Upper lobe of left lung (tissue), 6 donors: Measurements from ENCODE around the gene LRRC3. TPM values are rescaled to one million over a fixed set of nuclear protein-coding genes. Genes with fewer than 3 reads are reported as not detected.
"Not testable (repeated sequence)": the region's sequence is repeated elsewhere in the genome, so short reads cannot be mapped to it uniquely, and the experiment has no call there.

ENCODE experiments used
- ATAC-seq, 2 donors: fragments of 200-7000 bp; cut with Tn5 transposase; one replicate each; pipeline ENCODE4 v1.9.1; 2022; ENCODE audit warnings: mild to moderate bottlenecking in 2 of 2, moderate library complexity in 2 of 2; ENCODE audit not compliant: low FRiP score in 2 of 2
- DNase-seq, 2 donors: peaks; one replicate each; pipeline ENCODE4 v3.0.0-alpha.2; 2019 to 2020
- H3K27ac ChIP-seq, 4 donors: fragments of 200-600 bp; sonication (generic); one replicate each; pipeline ENCODE4 v1.5.1; 2016 to 2019
- H3K27me3 ChIP-seq, 4 donors: fragments of 200-600 bp; sonication (generic); one replicate each; pipeline ENCODE4 v1.5.1; 2017 to 2019
- H3K36me3 ChIP-seq, 4 donors: fragments of 200-600 bp; sonication (generic); one replicate each; pipeline ENCODE4 v1.5.1; 2016 to 2019
- H3K4me1 ChIP-seq, 4 donors: fragments of 200-600 bp; sonication (generic); one replicate each; pipeline ENCODE4 v1.5.1; 2018 to 2019
- H3K4me3 ChIP-seq, 4 donors: fragments of 200-600 bp; sonication (generic); one replicate each; pipeline ENCODE4 v1.5.1; 2017 to 2019; ENCODE audit warnings: mild to moderate bottlenecking in 2 of 4, moderate library complexity in 1 of 4
- H3K9me3 ChIP-seq, 4 donors: fragments of 200-600 bp; sonication (generic); one replicate each; pipeline ENCODE4 v1.5.1; 2018 to 2019
- CTCF ChIP-seq, 6 experiments: fragments of 450-650 bp in 4 of 6; fragments of 200-600 bp in 2 of 6; sonication (generic) in 2 of 6; IDR thresholded peaks; one replicate each; pipeline ENCODE4 v1.5.1; 2016 to 2019; ENCODE audit warnings: antibody characterized with exemption in 6 of 6
- EP300 ChIP-seq, 4 donors: sonication (generic); formaldehyde crosslinking; IDR thresholded peaks; one replicate each; pipeline ENCODE4 v1.5.1; 2017; ENCODE audit warnings: antibody characterized with exemption in 4 of 4, control low read depth in 2 of 4
- POLR2A ChIP-seq, 4 donors: fragments of 450-650 bp; IDR thresholded peaks; one replicate each; pipeline ENCODE4 v1.5.1; 2016 to 2017; ENCODE audit warnings: antibody characterized with exemption in 4 of 4, mild to moderate bottlenecking in 2 of 4
- POLR2AphosphoS5 ChIP-seq, 2 donors: sonication (generic); formaldehyde crosslinking; IDR thresholded peaks; one replicate each; pipeline ENCODE4 v1.5.1; 2017; ENCODE audit warnings: antibody characterized with exemption in 2 of 2
- WGBS, 2 donors: methylation state at CpG; one replicate each; pipeline ENCODE4 v1.1.5; 2017 to 2018; 5-methylcytosine and 5-hydroxymethylcytosine counted together
- total RNA-seq, 6 donors: library from RNA; depleted of rRNA in 4 of 6; stranded (reverse); fragments of >200 nt in 4 of 6; gene quantifications; one replicate each; pipeline versions ENCODE4 v1.1.0 to v1.2.1, GENCODE V29; 2016 to 2021
- donor health status: DM: no; HTN: no; CAD: no; lungs with moderate emphysema.
- donor health status: DM: no; HTN: yes; CAD: no; lungs with severe emphysema.

LRRC3 gene
- total RNA-seq, 6 donors from 2014 or later, result 3.1 to 11.5 (median 4.6) TPM

- H3K36me3 ChIP-seq, result peaks cover 0 to 15% (median 1%) of the 10 kb centered on the region in 4 donors
- WGBS, 2 donors, result 50 to 70% methylated on average over 2 to 8 of the region's 8 CpGs
- H3K4me3 ChIP-seq, result no peak overlapping the region
Observed at GRCh38 chr21:44416193-44416592, 39.1 kb upstream of the LRRC3 start.

GRCh38 chr21:44417621-44418107, 37.6 kb upstream of the LRRC3 start:
- not testable (repeated sequence) for H3K4me1 ChIP-seq, H3K27me3 ChIP-seq, H3K9me3 ChIP-seq, ATAC-seq, H3K27ac ChIP-seq, H3K4me3 ChIP-seq
- H3K36me3 ChIP-seq, result peaks cover 0 to 15% (median 1%) of the 10 kb centered on the region in 4 donors
- peak; percentile 16 to 49 for DNase-seq
- 90% methylated on average over 20 of the region's 21 CpGs; no CpG with 5 or more reads in 1 of the 2 donors for WGBS, 2 donors

More at GRCh38 chr21:44416193-44416592, 39.1 kb upstream of the LRRC3 start:
- DNase-seq (no peak), ATAC-seq (no peak)
- H3K27me3 ChIP-seq, result no peaks in the 10 kb centered on the region
- TF ChIP-seq CTCF (IDR thresholded peaks at IDR 0.05) (no peak), POLR2AphosphoS5 (IDR thresholded peaks at IDR 0.05) (no peak), POLR2A (IDR thresholded peaks at IDR 0.05) (no peak)
- no peaks in the 10 kb centered on the region for H3K9me3 ChIP-seq
- no peaks in the 10 kb centered on the region for H3K4me1 ChIP-seq
- H3K27ac ChIP-seq, result no peak overlapping the region

GRCh38 chr21:44418108-44418875, 37.0 kb upstream of the LRRC3 start:
- TF ChIP-seq EP300 (IDR thresholded peaks at IDR 0.05) (no peak), POLR2A (IDR thresholded peaks at IDR 0.05) (no peak), CTCF (IDR thresholded peaks at IDR 0.05) (no peak), POLR2AphosphoS5 (IDR thresholded peaks at IDR 0.05) (no peak)

GRCh38 chr21:44418876-44419230, 36.5 kb upstream of the LRRC3 start:
- ATAC-seq, result no peak
- no peak for TF ChIP-seq POLR2A (IDR thresholded peaks at IDR 0.05)
- no peak for TF ChIP-seq CTCF (IDR thresholded peaks at IDR 0.05)
- TF ChIP-seq EP300 (IDR thresholded peaks at IDR 0.05), result no peak
- no peak for TF ChIP-seq POLR2AphosphoS5 (IDR thresholded peaks at IDR 0.05)
- H3K36me3 ChIP-seq, result peaks cover 0 to 15% (median 1%) of the 10 kb centered on the region in 4 donors
- no peaks in the 10 kb centered on the region for H3K4me1 ChIP-seq
- no peak overlapping the region for H3K27ac ChIP-seq
- no peak overlapping the region for H3K4me3 ChIP-seq
- H3K27me3 ChIP-seq, result no peaks in the 10 kb centered on the region
- no peaks in the 10 kb centered on the region for H3K9me3 ChIP-seq
- DNase-seq, result no peak
- WGBS, 2 donors, result 84 to 96% methylated on average over 6 to 8 of the region's 8 CpGs

More at GRCh38 chr21:44418108-44418875, 37.0 kb upstream of the LRRC3 start:
- no peaks in the 10 kb centered on the region for H3K9me3 ChIP-seq
- H3K4me3 ChIP-seq, result no peak overlapping the region
- peak in 1 of 2 donors; percentile 32 for ATAC-seq
- H3K4me1 ChIP-seq, result no peaks in the 10 kb centered on the region
- H3K27ac ChIP-seq, result no peak overlapping the region
- DNase-seq, result peak; percentile 10 to 66
- peaks cover 0 to 15% (median 1%) of the 10 kb centered on the region in 4 donors for H3K36me3 ChIP-seq
- 89 to 92% methylated on average over 11 to 23 of the region's 25 CpGs for WGBS, 2 donors
- H3K27me3 ChIP-seq, result no peaks in the 10 kb centered on the region

GRCh38 chr21:44419679-44420078, 35.6 kb upstream of the LRRC3 start:
- Histone ChIP-seq H3K4me1 (no peaks in the 10 kb centered on the region), H3K4me3 (no peak overlapping the region), H3K27me3 (no peaks in the 10 kb centered on the region), H3K27ac (no peak overlapping the region), H3K36me3 (peaks cover 0 to 7% (median 1%) of the 10 kb centered on the region in 4 donors), H3K9me3 (no peaks in the 10 kb centered on the region)
- 96 to 100% methylated on average over 3 of the region's 3 CpGs for WGBS, 2 donors
- DNase-seq (no peak), ATAC-seq (no peak)
- TF ChIP-seq EP300 (IDR thresholded peaks at IDR 0.05) (no peak), POLR2AphosphoS5 (IDR thresholded peaks at IDR 0.05) (no peak), CTCF (IDR thresholded peaks at IDR 0.05) (no peak), POLR2A (IDR thresholded peaks at IDR 0.05) (no peak)
